ENCODE data around the gene OSBPL1A.

- TF ChIP-seq CTCF (IDR thresholded peaks at IDR 0.05) (no peak), POLR2A (IDR thresholded peaks at IDR 0.05) (no peak)
Measured at GRCh38 chr18:24180048-24180447, 217.6 kb downstream of the OSBPL1A start.

All from Peyer's patch (tissue), 4 donors.